Left renal pelvis (tissue), 4 donors: ENCODE results near the gene PIK3R2. TPM values are rescaled to one million over a fixed set of nuclear protein-coding genes. Genes with fewer than 3 reads are reported as not detected.
"Not testable (repeated sequence)": the region's sequence is repeated elsewhere in the genome, so short reads cannot be mapped to it uniquely, and the experiment has no call there.

Experiments
- DNase-seq, 4 donors: peaks; one replicate each; pipeline ENCODE4 v3.0.0-alpha.2; 2013; ENCODE audit warnings: low read depth in 4 of 4, low spot score in 3 of 4
- polyA plus RNA-seq, 4 donors: library from polyadenylated mRNA; unstranded; fragments of 120-200 nt; gene quantifications; one replicate each; pipeline ENCODE4 v1.2.1, GENCODE V29; 2013; ENCODE audit not compliant: insufficient read length in 4 of 4

The PIK3R2 gene
- polyA plus RNA-seq, 4 donors, result 23.8 to 33.9 (median 29.9) TPM

GRCh38 chr19:18197941-18198340, 45.0 kb downstream of the PIK3R2 start:
- no peak for DNase-seq

GRCh38 chr19:18198374-18198773, 45.4 kb downstream of the PIK3R2 start:
- DNase-seq, result no peak

- no peak for DNase-seq
Measured at GRCh38 chr19:18202397-18202777, 49.4 kb downstream of the PIK3R2 start.

- DNase-seq, result no peak
Measured at GRCh38 chr19:18202778-18203407, 49.9 kb downstream of the PIK3R2 start.

- DNase-seq, result no peak
Measured at GRCh38 chr19:18203408-18203862, 50.5 kb downstream of the PIK3R2 start.

GRCh38 chr19:18203863-18204393, 51.0 kb downstream of the PIK3R2 start, which contains the start of gene RAB3A:
Gene RAB3A, minus strand, starts transcription at chr19:18204042. Its CDS starts 1,302 bp downstream, at chr19:18202740.
- DNase-seq, result peak; percentile 100

- peak in 3 of 4 donors; percentile 75 to 84 (median 78) for DNase-seq
Measured at GRCh38 chr19:18204394-18205199, 51.6 kb downstream of the PIK3R2 start.

GRCh38 chr19:18205200-18205892, 52.4 kb downstream of the PIK3R2 start:
- DNase-seq, result no peak

GRCh38 chr19:18206018-18206417, 53.1 kb downstream of the PIK3R2 start:
- no peak for DNase-seq

GRCh38 chr19:18208098-18208951, 55.4 kb downstream of the PIK3R2 start:
- DNase-seq, result no peak

- not testable (repeated sequence) for DNase-seq
Measured at GRCh38 chr19:18209912-18210311, 56.9 kb downstream of the PIK3R2 start.

- no peak for DNase-seq
Measured at GRCh38 chr19:18211683-18212082, 58.7 kb downstream of the PIK3R2 start.

- no peak for DNase-seq
Measured at GRCh38 chr19:18214779-18215433, 61.9 kb downstream of the PIK3R2 start.

- DNase-seq, result no peak
Measured at GRCh38 chr19:18216789-18217188, 63.8 kb downstream of the PIK3R2 start.

- no peak for DNase-seq
Measured at GRCh38 chr19:18218159-18218558, 65.2 kb downstream of the PIK3R2 start.

- DNase-seq, result no peak
Measured at GRCh38 chr19:18218600-18218999, 65.6 kb downstream of the PIK3R2 start.
